HG03571 (cell line): ENCODE measurements around the gene MATK.
"Not testable (repeated sequence)": the region's sequence is repeated elsewhere in the genome, so short reads cannot be mapped to it uniquely, and the experiment has no call there.

Experiments used
- ATAC-seq: cut with Tn5 transposase; IDR thresholded peaks from one replicate; pipeline ENCODE4 v1.9.1; 2021; ENCODE audit not compliant: unreplicated experiment

Gene MATK

GRCh38 chr19:3757705-3758104 lies 28.5 kb downstream of the MATK start:
- not testable (repeated sequence) for ATAC-seq

GRCh38 chr19:3753631-3754410 lies 32.4 kb downstream of the MATK start:
- ATAC-seq: no peak

- no peak for ATAC-seq
Observed at GRCh38 chr19:3752492-3752891, 33.7 kb downstream of the MATK start.

- ATAC-seq: no peak
Observed at GRCh38 chr19:3751236-3751635, 34.9 kb downstream of the MATK start.

- ATAC-seq: no peak
Observed at GRCh38 chr19:3750211-3750610, 36.0 kb downstream of the MATK start.

GRCh38 chr19:3748965-3749364 lies 37.2 kb downstream of the MATK start:
- no peak for ATAC-seq

- no peak for ATAC-seq
Observed at GRCh38 chr19:3746371-3747056, 39.7 kb downstream of the MATK start.

GRCh38 chr19:3745363-3746045 lies 40.7 kb downstream of the MATK start:
- ATAC-seq: no peak

- no peak for ATAC-seq
Observed at GRCh38 chr19:3743486-3743885, 42.7 kb downstream of the MATK start.

- no peak for ATAC-seq
Observed at GRCh38 chr19:3740431-3740830, 45.8 kb downstream of the MATK start.

- no peak for ATAC-seq
Observed at GRCh38 chr19:3738477-3739220, 47.5 kb downstream of the MATK start.

GRCh38 chr19:3737487-3738205 lies 48.5 kb downstream of the MATK start:
- no peak for ATAC-seq

GRCh38 chr19:3736106-3736724 lies 50.0 kb downstream of the MATK start:
- ATAC-seq: no peak

GRCh38 chr19:3734310-3734600 lies 51.9 kb downstream of the MATK start:
- ATAC-seq: no peak

GRCh38 chr19:3733549-3734309 lies 52.5 kb downstream of the MATK start:
- ATAC-seq: no peak

GRCh38 chr19:3732108-3732507 lies 54.1 kb downstream of the MATK start:
- ATAC-seq: no peak

GRCh38 chr19:3730457-3730958 lies 55.7 kb downstream of the MATK start:
- no peak for ATAC-seq
